ENCODE results near the gene FHIT. TPM values are rescaled to one million over a fixed set of nuclear protein-coding genes. Genes with fewer than 3 reads are reported as not detected.

The FHIT gene
- total RNA-seq, 1 donor from 2014 or later, result 0.53 TPM

DNA sequence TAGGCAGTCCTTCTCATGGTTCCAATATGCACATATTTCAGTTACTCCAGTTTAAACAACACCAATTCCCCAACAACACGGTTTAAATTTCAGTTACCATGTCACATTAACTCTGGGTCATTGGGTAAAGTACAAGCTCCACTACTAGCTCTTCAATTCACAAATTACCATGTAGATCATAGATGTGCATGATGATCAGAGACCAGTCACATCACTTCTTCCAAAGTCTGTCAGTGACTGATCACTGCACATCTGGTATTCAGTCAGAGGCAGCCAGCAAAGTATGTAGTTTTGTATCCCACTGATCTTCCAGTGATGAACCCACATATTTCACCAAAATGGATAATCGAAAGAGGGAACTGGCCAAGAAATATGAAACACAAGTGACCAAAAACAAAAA is 1223.0 kb downstream of the FHIT start:
- DNase-seq (ENCODE audit: low read depth), result no peak

DNA sequence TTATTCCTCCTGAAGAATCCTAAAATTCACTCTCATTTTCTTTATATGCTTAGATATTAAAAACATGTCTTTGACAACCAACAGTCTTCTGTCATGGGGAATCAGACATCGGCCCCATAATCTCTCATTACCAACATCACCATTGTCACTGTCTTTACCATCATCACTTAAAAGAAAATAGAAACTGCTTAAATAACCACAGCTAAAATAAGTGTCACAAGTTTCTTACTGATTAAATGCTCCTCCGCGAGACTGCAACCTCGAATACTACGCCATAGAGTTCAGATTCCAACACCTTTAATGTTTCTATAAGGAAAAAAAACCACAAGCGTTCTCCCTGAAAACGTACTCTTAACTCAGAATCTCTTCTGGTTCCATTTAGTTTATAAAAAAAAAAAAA is 1223.9 kb downstream of the FHIT start:
- DNase-seq (ENCODE audit: low read depth), result no peak

DNA sequence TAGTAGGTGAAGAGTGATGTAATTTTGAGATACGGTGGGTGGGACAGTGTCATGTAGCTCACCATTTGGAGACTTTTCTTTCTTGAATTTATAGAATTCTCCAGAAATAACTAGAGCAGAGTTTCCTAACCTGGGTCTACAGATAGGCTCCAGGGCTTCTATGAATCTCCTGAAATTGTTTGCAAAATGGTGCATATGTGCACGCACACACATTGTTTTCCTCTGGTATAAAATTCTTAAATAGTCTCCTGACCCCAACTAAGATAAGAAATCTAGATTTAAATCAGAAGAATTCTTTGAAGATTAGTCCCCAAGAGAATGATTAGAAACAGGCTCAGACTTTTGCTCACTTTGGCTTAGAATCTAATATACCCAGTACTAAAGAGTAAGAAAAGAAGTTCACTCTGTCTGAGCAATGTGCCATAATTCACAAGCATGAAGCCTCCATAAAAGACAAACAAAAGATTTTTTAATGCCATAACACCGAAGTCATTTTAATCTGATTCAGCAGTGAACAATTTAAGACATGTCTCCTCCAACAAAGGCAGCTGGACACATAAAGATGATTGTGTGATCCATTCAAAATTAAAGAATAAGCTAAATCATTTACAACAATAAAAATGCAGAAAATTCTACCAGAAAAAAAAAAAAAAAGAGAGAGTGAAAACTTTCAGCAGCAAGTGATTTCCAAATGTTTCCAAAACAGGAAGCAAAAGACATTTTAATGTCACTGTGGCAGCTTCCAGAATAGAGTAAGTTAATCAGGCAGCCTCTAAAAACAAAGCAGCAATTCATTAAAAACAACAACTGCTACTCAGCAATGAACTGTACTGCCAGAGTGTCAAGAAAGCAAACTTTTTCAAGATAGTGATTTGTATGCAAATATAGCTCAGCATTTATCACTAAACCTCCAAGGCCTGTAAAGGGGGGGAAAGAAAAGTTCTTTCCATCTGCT is 1225.9 kb downstream of the FHIT start:
- no peak for DNase-seq (ENCODE audit: low read depth)

DNA sequence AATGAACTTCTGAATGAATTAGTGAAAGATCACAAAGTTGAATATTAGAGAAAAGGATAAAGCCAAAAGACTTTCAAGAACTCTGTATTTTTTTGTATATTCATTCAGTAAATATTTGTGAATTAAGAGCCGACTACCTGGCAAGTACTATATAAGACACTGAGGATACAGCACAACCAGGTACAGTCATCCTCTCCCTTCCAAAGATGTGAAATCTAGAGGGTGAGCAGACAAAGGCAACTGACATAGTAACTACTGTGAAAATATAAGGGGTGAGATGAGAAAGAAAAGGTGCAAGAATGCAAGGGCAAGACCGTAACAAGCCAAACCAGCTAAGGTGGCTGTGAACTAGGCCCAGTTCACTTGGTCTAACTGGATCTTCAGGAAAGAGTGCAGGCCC is 1226.9 kb downstream of the FHIT start:
- DNase-seq (ENCODE audit: low read depth), result no peak

DNA sequence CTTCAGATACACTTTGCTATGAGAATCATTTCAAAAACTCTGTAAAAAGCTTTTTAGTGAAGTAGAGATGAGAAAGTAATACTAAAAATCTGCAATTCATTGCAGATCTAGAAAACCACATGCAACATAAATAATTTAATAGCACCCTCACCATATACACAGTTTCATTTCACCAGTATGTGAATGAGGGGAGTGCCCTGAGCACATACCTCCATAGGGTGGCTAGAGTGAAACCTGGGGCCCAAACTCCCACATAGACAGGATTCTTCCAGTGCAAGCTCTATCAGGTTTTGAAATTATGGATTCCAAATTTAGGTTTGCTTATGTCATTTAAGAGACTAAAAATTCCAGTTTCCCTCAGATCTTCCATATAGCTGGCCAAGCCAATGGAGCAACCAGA is 1228.1 kb downstream of the FHIT start:
- DNase-seq (ENCODE audit: low read depth), result no peak

DNA sequence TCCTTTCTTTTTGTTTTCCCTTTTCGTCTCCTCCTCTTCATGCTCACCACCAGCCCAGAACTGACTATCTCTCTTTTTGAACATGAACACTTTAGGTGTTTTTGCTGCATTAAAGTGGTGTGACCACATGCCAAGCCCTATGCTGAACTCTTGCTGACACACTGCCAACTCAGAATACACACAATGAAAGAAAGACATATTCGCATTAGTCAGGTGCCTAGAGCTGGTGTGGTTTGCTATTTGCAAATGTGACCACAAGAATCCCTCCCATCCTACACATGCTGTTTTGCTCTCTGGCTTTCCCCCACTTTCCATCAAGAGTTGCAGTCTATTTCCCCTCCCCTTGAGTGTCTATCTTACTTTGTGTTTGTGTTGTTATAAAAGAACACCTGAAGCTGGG is 1233.6 kb downstream of the FHIT start:
- no peak for DNase-seq (ENCODE audit: low read depth)

DNA sequence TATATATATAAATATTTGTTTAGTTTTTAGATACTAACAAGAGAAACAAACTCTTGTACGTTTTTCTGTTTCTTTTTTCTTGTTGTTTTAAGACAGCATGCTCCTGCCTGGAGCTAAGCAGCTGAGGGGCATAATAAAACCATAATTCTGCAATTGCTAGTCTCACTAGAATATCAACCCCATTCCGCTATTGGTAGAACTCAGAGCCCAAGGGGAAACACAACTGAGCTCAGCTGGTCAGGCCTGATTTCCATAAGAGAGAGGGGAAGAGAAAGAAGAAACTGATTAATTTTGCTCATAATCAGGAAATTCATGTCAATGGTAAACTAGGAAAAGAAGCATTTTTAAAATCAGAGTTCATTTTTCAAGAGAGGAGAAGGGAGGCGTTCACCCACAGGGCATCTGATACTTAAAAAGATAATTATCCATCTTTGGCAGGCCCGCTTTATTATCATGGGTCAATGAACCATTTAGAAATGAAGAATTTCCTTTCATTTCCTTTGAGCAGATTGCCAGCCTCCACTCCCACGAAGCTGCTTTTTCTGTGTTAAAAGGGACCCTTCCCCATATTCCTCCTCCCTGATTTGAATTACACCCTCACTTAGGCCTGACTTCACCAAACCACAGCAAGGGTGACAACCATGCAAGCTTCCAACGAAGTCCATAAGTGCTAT is 1236.1 kb downstream of the FHIT start:
- no peak for DNase-seq (ENCODE audit: low read depth)

DNA sequence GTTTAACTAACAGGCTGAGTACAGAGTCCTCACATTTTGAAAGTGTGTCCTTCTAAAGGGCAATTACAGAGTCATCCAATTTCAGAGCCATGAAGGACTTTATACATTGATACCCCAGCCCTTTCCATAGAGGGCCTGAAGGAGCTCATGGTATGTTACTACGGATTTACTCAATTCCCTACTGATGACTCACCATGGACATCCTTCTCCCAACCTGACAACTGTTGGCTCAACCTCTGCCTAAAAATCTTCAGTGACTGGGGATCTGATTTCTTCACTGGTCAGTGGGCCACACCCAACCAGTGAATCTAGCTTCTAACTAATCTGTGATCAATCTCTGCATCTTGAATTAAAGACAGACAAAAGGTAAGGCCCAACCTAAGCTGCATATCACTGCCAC is 1238.0 kb downstream of the FHIT start:
- no peak for DNase-seq (ENCODE audit: low read depth)

DNA sequence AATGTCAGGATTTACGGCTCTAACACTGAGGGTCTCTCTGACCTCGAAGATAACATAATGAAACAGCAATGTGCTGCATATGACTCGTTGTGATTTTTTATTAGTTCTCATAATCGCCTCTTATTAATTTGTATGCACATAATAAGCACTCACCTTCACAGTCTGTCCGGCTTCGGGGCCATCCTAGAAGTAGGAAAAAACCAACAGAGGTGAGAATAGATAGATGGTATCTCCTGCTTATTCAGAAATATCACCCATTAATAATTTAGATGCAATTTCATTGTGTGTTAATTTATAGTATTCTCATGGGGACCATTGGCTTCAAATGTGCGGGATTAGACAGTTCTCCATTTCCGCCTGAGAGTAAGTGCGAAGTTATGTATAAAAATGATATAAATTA is 1240.0 kb downstream of the FHIT start:
- DNase-seq (ENCODE audit: low read depth), result no peak

DNA sequence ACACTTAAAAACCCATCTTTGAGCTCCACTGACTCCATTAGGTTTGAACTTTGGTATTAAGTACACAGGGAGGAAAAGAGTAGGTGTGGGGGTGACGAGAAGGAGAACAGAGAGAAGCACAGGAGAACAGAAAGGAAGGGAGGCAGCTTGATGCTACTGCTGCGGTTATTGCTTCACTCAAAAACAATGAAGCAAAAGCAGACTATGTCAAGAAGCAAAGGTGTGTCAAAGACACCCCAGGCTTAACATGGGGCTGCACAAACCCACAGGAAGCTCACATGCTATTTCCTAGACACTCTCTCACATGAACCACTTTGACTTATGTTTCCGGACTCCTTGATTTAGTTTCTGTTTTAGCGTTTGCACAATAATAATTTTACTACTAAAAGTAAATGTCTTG is 1240.5 kb downstream of the FHIT start:
- DNase-seq (ENCODE audit: low read depth), result no peak

DNA sequence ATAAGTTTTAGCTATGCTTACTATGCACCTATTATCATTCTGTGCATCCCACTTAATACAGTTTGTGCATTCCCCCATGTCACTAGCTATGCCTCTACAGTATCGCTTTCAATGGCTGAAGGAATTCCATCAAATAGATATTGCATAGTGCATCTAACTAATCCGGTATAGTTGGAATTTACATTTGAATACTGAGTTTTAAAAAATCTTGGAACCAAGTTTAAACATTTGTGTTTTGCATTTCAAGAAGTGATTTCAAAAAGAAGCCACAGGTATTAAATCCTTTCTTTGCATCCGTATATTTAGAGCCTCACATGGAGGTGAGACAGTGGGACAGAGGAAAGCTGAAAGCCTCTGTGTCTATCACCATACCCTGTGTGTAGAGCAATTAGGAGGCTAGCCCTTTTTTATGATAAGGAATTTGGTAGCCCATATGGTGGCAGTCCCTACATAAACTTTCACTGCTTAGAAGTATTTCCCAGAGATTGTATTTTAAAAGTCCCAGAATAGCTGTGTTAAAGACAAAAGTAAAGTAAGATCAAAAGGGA is 1241.2 kb downstream of the FHIT start:
- DNase-seq (ENCODE audit: low read depth), result no peak

DNA sequence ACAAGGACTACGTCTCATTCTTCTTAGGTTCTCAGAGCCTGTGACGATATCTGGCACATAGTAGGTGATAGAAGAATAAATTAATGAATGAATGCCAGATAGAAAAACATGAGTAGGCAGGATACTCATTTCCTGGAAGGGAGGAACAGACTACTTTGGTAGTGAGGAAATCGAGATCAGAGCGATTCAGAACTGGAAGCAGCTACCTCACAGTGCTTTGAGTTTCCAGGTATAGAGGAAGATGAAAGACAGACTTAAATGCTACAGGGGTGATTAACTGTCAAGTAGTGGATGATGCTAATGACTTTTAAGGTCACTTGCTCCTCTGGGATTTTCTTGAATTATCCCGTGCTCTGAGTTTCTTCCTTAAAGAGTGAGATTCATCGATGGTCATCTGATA is 1249.9 kb downstream of the FHIT start:
- no peak for DNase-seq (ENCODE audit: low read depth)

DNA sequence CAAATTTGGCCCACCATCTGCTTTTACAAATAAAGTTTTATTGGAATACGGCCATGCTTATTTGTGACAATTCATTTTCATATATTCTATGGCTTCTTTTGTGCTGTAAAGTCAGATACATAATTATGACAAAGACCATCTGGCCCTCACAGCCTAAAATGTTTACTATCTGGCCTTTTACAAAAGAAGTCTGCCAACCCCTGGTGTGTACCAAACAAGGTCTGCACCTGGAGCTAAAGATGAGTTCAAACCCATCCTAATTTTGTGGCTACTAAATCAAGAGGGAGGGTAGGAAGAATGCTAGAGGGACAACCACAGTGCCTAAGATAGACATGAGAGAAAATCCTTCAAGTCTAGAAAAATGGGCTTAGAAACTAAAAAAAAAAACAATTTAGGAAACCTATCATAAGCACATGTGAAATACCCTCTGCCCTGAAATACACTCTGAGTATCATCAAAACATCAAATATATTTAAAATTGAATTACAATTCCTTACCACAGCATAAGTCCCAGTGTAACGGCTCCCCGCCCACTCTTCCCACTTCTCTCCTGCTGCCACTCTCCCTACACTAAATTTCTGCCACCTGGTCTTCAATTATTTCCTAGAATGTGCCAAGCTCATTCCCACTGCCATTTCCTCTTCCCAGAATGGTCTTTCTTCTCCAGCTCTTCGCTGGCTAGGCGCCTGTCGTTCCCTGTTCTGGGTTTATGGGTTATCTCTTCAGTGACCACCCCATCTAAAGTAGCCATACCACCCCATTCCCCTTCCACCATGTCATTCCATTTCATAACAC is 1250.7 kb downstream of the FHIT start:
- DNase-seq (ENCODE audit: low read depth), result no peak

DNA sequence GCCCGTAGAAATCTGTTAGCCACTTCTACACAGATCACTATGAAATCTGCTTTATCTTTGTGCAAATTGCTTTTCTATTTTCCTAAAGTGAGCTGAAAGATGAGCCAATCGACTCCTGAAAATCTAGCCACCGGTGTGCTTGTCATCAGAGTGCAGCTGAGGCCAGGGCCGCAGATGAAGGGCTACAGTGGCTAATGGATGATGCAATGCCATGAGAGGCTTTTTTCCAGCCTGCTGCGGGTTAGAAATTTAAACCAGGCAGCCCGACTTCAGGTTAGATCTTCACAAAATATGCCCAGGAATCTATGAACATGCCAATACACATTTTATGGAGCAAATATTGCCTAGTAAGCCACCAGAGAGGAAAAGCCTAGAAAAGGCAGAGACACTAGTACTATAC is 1253.2 kb downstream of the FHIT start:
- DNase-seq (ENCODE audit: low read depth), result no peak

DNA sequence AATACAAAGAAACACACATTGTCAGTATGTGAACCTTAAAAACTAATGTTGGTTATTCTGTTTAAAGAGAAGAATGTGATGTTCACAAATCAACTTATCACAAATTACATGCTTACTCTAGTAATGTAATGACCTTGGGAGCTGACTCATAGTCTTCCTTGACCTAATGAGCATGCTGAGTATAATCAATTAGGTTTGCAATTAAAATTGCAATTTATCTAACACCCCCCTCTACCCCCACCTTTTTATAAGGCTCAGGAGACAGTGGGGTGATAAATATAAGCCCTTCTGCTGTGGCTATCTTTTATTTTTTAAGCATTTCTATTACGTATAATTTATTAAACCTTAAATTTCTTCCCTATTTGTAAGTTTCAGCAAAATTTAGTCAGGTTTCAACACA is 1253.7 kb downstream of the FHIT start:
- DNase-seq (ENCODE audit: low read depth), result no peak

DNA sequence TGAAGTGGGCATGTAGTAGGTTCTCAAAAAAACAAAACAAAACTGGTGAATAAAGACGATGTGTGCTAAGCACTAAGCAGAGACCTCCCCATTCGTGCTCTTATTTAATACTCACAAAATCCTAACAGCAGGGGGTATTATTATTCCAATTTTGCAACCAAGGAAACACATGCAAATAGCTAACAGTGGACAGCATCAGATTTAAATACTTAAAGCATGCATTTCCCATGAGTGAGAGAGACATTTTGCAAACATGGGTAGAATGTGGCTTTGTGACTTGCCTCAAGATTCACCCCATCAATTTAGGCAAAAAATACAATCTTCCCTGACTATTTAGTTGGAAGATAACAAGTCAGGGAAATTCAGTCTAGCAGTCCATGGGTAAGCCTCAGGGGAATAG is 1255.2 kb downstream of the FHIT start:
- DNase-seq (ENCODE audit: low read depth), result no peak

DNA sequence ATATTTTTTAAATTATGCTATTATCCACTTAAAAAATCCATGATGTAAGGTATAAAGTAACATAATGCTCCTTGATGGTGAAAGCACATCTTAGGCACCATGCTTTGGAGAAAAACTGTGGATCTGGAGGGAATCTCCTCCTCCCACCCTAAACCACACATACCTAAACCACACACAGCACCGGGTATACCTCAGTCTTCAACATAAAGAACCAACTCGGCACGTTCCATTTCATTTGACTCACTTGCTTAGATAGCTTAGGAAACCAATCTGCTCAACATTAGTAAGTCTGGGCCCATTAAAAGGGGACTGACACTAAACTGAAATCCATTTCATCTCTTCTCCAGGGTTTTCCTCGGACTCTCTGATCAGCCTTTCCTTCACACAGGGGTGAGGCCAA is 1255.7 kb downstream of the FHIT start:
- no peak for DNase-seq (ENCODE audit: low read depth)

DNA sequence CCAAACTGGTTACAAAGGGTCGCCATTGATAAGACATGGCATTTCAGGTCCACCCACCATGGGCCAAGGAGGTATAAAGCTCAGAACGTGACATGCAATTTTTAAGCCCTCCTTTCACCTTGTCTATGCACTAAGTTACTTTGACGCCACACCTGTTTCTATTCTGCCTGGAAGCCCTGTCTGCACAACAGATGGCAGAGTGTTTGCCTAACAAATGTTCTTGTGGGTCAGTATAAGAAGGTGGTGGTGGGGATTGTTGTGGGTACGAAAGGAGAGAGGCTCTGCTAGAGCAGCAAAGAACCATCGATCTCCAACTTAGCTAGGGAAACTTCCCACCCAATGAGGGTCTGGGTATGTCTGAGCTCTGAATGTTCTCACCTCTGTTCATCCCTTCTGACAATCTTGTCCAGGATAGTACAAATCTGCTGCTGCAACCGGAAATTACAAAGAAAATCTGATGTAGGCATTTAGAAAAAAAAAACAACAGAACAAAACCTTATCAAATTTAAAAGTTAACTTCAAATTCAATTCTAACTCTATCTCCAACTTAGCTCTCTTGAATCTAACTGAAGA is 1256.4 kb downstream of the FHIT start:
- no peak for DNase-seq (ENCODE audit: low read depth)

DNA sequence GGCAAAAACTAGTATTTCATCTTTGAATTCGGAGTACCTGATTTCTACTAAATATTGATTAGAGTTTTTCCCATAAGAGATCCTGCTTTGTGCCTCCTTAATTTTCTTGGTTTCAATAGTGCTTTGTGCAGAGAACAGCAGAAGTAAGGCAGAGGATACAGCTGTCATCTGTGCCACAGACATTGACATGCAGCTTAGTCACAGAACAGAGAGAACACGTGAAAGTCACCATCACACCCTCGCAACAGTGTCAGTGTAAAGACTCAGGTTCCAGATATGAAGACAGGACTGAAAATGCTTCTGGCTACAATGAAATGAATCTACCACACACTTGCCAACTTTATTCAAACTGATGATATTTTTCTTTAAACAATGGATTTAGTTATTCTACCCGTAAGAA is 1258.7 kb downstream of the FHIT start:
- DNase-seq (ENCODE audit: low read depth), result no peak

DNA sequence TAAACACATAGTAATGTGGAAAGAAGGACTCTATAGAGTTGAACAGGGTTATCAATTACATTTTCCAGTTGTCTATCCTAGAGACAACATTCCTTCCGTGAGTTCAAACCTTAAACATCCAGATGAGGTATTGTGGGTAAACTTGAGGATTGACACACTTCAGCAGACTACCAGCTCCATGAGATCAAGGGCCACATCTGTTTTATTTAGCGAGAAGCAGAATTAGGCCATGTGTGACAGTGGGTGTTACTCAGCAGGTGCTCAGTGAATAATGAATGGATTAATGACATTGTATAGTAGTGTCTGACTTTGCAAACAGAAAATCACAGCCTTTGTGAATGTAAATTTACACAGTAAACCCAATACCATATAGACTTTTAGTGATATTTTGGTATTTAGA is 1260.3 kb downstream of the FHIT start:
- no peak for DNase-seq (ENCODE audit: low read depth)

DNA sequence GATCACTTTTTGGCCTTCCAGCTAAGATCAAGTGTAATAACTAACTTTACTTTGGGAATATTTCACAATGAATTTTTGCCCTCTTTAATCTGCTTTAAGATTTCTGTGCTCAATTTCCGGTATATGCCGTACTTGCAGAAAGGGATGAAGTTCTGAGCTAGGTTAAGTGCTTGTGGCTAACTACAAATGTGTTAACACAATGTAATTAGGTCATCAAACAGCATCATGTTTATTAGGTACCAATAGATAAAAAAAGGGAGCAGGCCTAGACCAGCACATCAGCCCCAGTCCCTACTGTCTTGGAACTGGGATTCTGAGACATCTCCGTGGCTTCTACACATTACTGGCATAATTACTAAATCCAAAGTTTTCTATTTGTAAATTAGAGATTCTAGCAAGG is 1268.7 kb downstream of the FHIT start:
- DNase-seq (ENCODE audit: low read depth), result no peak

All from myocyte (in vitro differentiated cells).